NCI-H146 treated with DMSO at 0.1 percent for 48 hours (cell line): Measurements from ENCODE around the gene ABHD2.
"Not testable (repeated sequence)": the region's sequence is repeated elsewhere in the genome, so short reads cannot be mapped to it uniquely, and the experiment has no call there.

ENCODE experiments used
- DNase-seq: peaks from one replicate; lab custom pipeline; 2025; ENCODE audit not compliant: unreplicated experiment; lab: John Stamatoyannopoulos, UW

The ABHD2 gene

DNA sequence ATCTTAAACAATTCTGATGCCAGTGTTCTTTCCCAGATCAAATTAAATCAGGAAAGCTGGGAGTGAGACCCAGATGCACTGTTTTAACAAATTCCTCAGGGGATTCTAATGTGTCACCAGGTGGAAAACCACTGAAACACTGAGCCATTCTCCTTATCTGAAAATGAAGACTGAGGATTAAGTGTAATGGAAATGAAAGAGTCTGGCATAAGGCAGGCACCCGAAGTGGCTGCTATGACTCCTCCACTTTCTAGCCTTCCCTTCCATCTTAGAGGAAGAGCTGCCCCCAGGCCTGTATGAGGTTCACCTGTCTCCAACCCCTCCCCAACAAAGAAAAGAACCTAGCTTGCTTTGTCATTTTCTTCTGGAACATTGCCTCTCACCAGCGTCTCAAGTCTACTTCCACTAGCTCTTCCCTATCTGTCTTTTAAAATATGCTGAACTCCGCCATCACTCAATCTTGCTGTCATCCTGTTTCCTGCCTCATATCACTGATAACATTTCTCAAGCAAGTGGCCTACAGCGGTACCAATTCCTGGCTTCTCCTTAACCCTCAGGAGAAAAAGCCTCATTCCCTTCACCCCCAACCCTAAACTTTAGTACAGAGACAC lies 13.7 kb upstream of the ABHD2 start:
- DNase-seq, result no peak

DNA sequence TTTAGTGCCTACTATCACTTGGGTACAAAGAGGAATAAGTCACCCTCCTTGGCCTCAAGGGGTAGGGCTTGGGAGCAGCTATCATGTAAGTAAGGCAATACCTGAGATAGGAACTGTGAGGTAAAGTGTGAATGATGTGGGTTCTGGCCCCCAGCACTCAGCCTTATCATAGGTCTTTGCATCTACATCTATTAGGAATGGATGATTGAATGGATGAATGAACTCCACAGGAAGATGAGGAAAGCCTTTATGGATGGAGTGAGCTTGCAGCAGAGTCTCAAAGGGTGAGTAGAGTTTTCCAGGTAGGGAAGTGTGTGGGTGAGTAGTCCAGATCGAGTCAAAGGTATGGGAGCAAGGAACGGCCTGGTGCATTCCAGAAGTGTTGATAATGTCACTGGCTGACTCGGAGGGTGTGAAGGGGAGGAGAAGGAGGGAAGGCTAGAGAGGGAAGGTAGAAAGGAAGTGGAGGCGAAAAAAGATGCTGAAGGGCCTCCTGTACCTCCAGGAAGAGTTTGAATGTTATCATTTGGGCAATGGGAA lies 13.1 kb upstream of the ABHD2 start:
- no peak for DNase-seq

DNA sequence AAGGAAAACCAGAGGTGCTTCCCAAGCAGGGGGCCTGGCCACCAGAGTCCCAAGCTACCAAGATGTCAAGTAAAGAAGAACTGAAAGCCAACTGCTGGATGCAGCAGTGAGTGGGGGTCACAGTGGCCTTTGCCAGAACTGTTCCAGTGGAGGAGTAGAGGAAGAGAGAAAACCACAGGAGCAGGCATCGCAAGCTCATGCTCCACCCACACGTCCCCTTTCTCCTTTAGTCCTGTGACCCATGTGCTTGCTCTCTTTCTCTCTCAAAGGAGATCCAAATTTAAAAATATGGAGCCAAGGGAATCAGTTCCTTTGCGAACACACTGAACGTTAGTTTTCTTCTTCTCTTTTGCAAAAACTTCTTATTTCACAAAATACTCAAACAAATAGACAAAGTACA lies 12.4 kb upstream of the ABHD2 start:
- no peak for DNase-seq

DNA sequence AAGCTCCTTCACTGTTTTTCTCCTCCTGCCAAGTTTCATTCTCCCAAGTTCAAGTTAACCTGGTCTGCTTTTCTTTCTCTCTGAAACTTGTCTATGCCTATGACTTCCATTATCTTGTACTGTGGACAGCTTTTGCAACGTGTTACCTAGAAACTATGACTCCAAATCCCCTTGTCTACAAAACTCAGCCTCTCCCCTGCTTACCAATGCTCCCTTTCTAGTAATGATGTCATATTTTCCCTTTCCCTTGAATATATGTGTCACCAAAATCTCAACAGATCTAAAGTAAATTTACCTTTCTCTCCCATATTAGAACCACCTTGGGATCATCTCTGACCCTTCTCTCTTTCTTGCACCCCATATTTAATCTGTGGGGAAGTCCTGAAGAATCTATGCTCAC lies 10.5 kb upstream of the ABHD2 start:
- DNase-seq, result no peak

DNA sequence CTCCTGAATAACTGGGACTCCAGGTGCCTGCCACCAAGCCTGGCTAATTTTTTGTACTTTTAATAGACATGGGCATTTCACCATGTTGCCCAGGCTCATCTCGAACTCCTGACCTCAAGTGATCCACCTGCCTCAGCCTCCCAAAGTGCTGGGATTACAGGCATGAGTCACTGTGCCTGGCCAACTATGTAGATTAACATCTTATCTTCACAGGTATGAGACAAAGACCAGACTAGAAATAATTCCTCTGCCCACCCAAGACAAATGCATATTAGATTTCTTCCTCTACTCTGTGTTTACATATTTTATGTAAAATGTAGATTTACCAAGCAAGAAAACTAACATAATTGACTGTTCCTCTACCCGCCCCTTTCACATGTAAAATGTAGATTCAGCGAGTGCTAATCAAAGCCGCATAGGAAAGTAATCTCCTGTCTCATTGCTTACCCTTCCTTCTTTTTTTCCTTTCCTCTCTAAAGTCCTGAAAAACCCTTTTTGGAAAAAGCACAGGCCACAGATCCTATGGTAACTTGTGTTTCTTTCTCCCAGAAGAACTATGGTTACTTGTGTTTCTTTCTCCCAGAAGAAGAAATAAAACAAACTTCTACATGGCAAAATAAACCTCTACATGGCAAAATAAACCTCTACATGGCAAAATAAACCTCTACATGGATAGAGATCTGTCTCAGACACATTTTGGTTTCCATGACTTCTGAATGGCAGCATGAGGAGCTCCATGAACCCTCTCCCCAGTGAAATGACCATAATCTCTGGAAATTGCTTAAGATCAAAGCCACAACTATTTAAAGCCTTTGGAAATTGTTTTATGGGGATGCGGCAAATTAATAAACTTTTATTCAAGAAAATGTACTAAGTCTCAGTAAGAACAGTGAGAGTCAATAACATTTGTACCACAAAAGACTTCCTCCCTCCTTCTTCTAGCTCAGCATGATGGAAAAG lies 9.1 kb upstream of the ABHD2 start:
- DNase-seq, result no peak

DNA sequence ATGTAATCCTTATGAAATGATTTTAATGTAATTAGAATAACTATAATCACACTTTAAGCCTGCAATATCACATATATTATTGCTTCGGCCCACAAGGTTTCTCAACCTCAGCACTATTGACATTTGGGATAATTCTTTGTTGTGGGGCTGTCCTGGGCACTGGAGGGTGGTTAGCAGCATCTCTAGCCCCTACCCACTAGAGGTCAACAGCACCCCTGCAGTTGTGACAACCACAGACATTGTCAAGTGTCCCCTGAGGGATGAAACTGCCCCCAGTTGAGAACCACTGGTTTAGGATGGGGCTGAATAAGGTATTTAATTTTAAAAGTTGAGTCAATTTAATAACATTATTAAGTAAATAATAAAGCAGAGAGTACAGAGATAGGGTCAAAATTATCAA lies 6.4 kb upstream of the ABHD2 start:
- no peak for DNase-seq

DNA sequence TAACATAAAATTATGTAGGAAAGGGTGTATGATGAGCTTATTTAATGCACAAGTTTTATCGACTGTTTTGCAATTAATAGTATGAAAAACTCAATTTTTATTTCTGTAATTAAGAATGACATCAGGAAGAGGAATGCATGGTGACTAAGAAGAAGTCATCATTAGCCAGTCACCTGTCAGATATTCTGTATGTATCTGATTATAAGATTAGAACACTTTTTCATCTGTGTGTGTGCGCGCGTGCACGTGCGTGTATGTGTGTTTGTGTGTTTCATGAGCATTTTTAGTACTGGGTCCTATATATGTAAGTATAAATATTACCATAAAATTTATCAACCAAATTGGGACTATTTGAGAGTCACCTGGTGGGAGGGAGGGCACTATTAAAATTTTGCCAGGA lies 5.0 kb upstream of the ABHD2 start:
- DNase-seq, result no peak

DNA sequence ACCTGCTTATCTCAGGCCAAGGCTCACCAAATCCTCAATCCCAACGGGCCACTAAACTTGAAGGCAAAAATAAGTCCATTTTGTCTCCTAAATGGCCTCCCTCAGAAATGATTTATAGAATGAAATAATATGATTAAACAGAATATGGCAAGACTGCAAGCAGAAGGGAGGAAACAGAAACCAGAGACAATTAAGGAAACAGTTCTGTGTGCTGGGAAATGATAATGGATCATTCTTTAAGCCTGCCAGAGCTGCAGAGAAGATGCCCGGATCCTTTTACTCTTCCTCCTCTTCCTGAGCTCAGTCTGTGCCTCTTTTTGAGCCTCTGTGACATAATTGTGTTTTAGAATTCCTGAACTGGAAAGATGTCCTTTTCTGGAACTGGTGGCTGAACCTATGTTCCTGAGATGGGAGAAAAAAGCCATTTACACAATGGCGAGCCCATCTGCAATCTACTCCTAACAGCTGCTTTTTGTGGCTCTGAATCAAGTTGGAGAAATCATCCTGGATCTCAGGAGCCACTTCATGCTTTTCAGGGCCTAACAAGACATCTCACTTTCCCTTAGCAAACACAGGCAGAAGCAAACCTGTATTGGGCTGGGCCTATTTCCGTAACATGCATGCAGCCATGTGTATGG lies 2.8 kb upstream of the ABHD2 start:
- DNase-seq, result no peak

DNA sequence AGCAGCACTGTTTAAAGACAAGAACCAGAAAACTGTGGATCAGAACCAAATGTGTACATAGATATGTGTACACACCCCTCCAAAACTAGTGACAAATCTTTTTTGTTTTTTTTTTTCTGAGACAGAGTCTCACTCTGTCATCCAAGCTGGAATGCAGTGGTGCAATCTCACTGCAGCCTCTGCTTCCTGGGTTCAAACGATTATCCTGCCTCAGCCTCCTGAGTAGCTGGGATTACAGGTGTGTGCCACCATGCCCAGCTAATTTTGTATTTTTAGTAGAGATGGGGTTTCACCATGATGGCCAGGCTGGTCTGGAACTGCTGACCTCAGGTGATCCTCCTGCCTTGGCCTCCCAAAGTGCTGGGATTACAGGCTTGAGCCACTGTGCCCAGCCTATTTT lies 2.3 kb upstream of the ABHD2 start:
- DNase-seq, result not testable (repeated sequence)

DNA sequence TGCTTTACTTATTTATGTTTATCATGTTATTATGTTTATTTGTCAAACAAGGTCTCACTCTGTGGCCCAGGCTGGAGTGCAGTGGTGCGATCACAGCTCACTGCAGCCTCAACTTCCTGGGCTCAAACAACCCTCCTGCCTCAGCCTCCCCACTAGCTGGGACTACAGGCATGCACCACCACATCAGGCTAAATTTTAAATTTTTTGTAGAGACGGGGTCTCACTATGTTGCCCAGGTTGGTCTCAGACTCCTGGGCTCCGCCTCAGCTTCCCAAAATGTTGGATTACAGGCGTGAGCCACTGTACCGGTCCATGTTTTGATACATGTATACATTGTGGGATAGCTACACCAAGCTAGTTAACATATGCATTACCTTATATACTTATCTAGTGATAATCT lies 1.9 kb upstream of the ABHD2 start:
- DNase-seq, result not testable (repeated sequence)

DNA sequence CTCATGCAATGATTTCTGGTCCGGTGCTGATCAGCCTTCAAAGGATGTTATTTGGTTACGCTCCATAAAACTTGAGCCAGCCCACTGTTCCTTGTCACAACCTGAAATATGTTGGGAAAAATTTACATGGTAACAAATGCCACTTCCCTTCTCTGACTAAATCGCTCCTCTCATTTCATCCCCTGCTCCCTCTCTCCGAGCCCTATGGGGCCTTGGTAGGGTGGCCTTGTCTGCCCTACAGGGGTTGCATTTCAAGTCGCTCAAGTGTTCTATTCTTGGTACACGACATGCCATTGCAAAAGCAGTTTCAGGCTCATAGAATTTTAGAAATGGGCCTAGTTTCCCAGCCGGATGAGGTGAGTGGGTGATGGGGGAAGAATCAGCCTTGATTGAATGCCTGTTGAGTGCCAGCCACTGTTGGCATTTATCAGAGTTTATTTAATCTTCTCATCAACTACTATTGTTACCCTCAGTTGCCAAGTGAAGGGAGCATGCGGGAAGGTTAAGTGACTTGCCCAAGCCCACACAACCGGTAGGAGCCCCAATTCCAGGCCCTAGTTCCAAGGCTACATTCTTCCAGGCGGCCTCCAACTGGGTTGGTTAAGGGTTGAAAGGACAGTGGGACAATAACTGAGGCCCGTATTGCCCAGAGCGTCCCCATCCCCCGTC lies 961 bp upstream of the ABHD2 start:
- DNase-seq, result no peak

DNA sequence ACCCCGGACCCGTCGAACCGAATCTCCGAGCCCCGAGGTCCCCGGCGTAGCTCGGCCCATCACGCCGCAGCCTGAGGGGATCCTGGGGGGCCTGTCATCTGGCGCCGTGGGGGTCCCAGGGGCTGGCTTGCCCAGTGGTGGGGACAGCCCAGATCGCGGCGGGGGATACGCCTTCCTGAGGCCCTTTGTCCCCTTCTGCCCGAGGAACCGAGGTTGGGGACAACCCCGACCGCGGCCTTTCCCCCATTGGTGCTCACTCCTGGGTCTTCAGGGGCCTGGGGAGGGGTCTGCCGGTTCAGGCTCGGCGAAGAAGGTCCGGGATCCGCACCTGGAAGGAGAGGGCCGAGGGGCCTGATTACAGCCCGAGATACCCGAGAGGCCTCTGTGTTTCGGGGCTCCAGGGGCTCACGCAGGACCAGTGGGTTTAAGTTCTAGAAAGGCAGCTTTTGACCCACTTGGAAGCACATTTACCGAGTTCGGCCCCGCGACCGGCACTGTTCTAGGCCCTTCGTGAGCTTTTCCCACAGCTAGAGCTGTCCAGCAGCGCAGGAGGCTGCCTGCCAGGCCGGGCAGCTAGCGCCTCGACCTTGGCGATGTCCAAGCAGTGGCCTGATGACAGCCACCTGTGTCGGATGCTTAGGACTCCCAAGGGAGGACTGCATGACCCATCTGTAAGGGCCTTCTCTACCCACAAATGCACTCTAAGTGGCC lies 504 bp downstream of the ABHD2 start:
- no peak for DNase-seq

DNA sequence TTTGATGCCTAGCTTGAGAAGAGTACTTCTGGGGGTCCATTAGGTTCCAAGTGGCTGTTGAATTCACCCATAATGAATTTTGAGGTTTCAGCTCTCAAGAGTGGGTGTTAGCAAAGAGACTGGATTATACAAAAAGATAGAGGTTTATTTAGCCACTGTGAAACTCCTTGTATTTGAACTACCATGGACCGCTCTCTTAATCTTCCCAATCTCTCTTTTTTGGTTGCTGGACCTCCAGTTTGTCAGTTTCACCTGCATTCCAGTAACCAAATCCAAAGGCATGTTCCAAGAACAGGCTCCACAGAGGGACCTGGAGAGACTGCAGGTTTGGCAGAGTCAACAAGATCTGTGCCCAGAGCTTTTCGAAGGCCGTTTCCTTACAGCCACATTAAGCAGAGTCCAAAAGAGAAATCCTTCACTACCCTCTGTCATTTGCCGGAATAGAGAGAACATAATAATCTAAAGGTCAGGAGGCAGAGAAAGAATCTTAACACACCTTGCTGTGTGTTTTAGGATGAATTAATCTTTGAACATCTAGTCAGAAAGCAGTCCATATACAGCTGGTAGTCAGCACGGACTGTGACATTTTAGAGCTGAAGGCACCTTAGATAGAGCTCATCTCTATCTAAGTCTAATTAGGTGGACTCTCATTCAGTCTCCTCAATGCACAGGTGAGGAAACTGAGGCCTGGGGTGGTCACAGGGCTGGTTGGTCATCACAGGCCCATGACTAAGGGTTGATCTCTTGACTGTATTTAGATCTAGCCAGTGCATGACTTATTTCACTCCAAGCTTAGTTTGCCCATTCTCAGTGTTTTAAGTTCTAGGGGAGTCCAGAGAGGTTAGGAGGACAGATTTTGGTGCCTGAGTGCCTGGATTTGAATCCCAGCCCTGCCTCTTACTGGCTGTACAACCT lies 1.3 kb downstream of the ABHD2 start:
- DNase-seq, result no peak

DNA sequence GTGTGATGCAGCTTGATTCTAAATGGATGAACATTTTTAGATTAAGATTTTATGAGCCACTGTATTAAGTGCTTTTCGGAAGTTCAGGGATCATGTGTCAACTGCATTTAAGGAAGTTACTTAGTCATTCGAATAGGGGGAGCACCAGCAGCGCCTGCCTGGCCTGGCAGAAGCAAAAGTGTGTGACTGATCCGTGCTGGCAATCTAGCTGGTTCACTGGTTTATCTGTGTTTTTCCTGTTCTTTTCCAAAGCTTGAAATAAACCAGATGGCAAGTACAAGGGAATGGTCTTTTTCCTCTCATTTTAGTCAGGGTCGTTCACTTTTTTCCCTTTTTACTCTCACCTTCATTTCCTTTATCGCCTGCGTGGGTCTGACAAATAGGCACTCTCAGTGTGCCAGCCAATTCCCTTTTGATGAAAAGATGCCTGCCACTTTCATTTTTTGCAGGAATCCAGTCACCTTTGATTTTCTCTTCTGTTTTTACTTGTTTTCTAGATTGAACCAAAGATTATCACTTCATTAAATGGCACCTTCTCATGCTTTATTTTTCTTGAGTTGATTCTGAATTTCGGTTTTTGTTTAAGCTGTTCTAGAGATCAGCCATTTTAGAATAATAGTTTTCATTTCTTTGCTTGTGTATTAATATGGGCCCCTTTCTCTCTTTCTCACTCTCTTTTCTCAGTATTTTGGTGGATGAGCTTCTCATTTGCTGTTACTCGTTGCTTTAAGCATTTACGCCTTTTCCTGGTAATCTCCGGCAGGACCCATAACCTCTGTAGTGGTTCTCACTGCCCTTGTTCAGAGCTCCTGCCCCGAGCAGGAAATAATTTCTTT lies 2.8 kb downstream of the ABHD2 start:
- DNase-seq, result no peak

DNA sequence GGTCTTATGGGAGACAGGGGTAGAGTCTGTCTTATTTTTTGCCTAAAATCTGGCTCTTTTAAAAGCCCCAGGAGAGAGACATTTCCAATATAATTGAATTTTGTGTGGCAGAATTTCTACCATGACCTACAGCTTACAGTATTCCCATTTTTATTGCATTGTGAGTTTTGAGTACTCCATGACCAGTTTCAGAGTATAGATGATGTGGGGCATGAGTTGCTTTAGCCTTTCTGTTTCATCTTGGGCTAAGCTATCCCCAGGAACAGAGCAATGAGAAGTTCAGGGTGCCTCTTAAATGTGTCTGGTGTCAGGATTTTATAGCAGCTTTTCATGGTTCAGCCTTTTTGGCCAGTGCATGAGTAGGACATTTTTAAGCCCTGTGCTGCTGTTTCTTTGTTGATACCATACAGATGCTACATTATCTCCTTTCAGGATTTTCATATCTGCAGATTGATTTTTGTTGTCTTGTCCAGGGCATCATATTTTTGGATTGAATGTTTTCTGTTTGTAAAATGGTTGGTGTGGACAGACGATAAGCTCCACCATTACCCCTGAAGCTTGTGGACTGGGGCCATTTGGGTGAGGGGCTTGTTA lies 3.5 kb downstream of the ABHD2 start:
- DNase-seq, result no peak

DNA sequence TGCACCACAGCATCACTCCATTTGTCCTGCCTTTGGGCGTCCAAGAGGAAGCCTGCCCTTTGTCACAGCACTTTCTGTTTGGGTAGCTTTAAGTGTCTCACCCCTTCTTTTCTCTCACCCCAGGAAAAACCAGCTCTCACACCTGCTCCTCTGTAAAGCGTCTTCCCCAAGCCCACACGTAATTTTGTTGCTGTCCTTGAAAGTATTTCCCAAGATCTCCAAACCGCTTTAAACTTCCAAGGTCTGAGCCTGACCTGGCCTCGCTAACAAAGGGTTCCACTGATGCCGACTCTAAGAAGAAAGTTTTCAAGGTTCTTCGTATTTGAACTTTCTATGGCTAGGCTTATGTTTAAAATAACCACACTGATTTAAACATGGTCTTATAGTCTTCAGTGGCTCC lies 5.3 kb downstream of the ABHD2 start:
- no peak for DNase-seq

DNA sequence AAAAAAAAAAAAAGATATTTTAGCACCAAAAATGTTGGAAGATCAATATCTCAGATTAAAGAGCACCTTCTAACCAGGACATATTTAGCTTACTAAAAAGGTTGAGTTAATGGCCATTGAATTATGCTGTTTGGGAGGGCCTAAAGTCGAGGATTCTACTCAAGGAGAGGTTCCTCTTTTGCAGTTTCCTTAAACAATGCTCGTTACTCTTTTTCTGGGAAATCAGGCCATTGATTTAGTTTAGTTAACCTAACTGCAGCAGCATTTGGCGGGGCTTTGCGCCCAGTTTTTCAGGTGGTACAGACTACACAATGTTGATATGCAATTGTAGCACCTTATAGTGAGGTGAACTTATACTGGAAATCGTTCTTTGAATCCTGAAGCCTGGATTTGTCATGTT lies 6.8 kb downstream of the ABHD2 start:
- DNase-seq, result no peak

DNA sequence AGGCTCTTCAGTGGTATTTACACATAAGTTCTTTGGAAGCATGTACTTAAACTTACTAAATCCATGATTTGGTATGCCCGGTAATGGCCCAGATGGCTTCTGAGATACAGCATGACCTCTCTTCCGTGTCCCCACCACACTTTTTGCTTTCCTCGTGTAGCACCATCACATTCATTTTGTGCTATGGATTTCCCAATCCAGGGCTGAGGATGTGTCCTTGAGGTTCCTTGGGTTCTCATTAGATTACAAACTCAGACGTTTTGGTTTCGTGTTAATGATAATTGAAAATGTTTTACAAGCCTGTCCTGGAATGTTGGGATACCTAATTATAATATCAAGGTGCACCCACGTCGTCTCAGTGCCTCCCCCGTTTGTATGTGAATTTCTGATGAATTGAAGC lies 7.3 kb downstream of the ABHD2 start:
- DNase-seq, result no peak
